NCI-H2107 treated with DMSO at 0.1 percent for 48 hours (cell line): ENCODE results near the gene FXYD2.
"Not testable (repeated sequence)": the region's sequence is repeated elsewhere in the genome, so short reads cannot be mapped to it uniquely, and the experiment has no call there.

ENCODE experiments used
- DNase-seq: peaks from one replicate; lab custom pipeline; 2025; ENCODE audit not compliant: unreplicated experiment; lab: John Stamatoyannopoulos, UW

The FXYD2 gene

GRCh38 chr11:117822074-117823033, 2.2 kb downstream of the FXYD2 start:
- DNase-seq: no peak

DNA sequence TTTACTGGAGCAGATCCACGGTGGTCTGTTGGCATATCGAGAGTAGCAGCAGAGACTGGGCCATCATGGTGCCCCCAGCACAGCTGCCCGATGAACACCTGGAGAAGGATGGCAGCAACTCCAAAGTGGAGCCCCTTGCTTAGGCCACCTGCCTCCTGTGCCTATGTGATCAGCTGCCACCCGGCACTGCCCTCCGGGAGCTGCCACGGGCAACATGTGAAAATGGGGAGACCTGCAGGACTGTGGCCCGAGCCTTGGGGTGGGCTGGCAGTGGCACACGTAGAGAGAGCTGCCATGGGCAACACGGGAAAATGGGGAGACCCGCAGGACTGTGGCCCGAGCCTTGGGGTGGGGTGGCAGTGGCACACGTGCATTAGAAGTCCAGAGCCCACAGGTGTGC, 3.1 kb downstream of the FXYD2 start:
- DNase-seq: no peak

DNA sequence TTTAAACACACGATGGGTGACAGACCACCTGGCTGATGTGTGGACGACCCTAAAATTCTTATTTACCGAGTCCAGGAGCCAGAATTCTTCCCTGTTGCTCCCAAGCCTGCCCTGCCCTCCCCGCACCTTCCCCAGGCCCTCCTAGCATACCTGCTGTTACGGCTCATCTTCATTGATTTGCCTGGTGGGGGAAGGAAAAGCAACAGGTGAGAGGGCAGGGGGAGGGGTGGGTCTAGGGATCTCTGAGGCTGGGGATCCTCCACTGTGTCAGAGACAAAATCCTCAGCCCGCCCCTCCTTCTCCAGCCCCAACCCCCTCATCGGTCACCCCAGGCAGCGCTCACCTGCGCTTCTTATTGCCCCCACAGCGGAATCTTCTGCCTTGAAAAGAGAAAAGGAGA, 4.0 kb downstream of the FXYD2 start:
- DNase-seq: no peak

DNA sequence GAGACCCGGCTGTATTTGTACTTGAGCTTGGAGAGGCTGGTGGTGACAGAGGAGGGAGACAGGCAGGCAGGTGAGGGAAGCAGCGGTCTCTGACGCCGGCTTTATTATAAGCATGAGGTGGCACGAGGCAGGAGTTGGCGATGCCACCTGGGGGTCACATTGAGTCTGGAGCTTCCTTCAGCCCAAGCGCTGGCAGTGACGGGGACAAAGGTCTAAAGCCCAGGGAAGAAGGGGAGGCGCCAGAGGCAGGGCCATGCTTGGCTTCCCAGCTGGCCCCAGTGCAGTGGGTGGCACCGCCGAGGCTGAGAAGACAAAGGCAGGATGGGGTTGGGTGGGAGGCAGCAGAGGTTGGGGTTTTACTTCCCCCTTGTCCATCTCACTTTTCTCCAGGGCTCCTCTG, 4.5 kb downstream of the FXYD2 start:
- DNase-seq: peak; percentile 69

GRCh38 chr11:117819096-117820040, 5.2 kb downstream of the FXYD2 start:
- peak; percentile 70 for DNase-seq

DNA sequence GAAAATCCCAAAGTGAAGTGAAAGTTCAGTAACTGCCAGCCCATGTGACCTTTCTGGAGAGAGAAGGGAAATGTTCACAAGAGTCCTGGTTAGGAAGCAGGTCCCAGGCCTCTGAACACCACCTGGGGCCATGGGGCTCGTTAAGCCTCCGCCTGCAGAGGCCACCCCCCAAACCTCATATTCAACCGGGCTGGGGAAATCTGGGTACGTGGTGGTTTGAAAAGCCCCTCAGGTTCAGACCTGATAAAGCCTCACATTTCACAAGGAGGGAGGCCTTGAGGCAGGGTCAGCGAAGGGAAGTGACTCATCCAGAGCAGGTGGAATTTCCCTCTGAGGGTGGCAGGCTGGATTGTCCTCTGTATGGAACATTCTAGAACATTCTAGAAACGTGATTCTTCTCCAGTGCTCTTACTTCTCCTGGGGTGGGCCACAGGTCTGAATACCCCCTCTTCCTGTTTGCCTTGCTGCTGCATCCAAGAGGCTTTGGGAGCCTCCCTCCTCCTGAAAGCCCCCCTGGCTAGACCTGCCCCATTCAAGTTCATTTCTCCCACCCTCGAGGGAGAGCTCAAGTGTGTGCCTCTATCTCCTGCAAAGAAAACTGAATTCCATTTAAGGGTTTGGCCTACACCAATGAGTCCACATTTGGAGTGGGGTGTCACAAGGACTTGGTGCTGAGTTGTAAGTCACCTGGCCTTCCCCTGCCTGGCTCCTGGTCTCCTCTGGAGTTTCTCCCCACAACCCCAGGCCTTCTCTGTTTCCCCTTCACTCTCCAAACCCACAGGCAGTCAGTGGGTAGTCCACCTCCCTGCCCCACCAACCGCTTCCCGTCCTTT, 6.3 kb downstream of the FXYD2 start:
- no peak for DNase-seq

DNA sequence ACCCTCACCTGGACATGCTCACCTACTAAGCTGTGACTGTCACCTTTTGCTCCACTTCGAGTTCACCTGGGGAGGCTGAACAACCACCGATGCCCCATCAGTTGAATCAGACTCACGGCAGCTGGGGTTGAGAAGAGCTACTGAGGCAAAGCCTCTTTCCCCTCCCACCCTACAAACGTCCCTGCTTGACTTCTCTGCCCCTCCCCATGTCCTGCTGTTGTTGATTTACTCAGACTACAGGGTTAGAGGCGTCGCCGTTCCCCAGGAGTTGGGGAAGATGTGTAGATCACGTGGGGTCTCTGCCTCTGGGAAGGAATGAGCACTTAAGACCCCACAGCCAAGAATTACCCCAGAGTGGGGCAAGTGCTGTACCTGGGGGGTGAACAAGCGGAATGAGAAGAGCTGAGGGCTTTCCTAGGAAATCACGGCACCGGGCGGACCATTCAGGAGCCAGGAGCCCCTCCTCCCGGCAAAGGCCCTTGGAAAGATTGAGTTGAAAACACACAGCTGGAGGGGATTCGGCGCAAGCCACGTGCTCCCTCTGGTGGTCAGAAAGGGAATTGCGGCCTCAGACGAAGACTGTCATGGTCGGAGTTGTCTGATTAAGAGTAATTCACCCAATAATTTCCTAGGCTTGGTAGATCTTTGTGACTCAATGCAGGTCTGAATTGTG, 7.0 kb downstream of the FXYD2 start:
- peak; percentile 66 for DNase-seq

DNA sequence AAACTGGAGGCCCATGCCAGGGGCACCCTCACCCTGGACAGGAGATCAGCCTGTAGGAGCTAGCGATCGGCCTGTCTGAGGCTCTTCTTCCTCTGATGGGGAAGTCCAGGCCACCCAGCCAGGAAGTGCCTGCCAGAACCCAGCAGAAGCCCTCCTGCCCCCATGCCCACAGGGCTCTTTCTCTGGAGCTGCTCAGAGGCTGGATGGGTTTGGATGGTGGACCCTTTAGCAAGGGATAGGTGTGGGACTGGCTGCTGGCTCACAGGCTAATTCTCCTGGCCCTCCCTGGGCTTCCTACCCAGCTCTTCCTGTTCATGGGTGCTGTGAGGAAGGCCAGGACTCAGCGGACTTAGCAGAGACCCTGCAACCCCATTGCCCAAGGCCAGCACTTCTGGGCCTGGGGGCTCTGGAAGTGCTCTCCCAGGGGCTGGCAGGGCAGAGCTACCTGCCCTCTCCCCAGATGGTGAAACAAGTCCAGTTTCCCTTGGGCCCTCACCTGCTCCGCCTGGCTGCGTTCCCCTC, 7.6 kb downstream of the FXYD2 start:
- DNase-seq: no peak

DNA sequence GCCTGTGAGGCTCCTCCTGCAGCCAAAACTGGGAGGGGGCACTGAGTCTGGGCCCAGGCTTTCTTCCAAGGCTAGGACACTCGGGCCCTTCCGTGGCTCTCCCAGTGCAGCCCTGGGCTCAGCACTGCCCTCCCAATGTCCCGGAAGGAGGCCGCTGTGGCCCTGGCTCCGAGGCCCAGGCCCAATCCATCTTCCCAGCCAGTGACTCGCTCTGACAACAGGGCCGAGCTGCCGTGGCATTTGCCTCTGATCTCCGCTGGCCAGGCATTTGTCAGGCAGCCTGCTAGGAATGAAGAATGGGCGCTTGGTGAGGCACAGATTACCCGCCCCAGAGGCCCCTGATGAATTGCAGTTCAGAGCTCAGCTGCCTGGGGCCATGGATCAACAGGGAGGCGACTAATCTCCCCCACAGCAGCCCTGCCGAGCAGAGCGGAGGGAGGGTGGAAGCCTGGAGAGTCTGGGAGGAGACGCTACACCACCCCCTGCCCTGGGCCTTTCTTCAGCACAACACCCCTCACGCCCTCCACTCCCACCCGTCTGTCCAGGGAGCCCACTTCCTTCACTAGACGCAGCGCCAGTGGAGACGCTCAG, 8.3 kb downstream of the FXYD2 start:
- no peak for DNase-seq

GRCh38 chr11:117815262-117815803, 9.2 kb downstream of the FXYD2 start:
- no peak for DNase-seq

GRCh38 chr11:117814766-117815261, 9.7 kb downstream of the FXYD2 start:
- peak; percentile 88 for DNase-seq

DNA sequence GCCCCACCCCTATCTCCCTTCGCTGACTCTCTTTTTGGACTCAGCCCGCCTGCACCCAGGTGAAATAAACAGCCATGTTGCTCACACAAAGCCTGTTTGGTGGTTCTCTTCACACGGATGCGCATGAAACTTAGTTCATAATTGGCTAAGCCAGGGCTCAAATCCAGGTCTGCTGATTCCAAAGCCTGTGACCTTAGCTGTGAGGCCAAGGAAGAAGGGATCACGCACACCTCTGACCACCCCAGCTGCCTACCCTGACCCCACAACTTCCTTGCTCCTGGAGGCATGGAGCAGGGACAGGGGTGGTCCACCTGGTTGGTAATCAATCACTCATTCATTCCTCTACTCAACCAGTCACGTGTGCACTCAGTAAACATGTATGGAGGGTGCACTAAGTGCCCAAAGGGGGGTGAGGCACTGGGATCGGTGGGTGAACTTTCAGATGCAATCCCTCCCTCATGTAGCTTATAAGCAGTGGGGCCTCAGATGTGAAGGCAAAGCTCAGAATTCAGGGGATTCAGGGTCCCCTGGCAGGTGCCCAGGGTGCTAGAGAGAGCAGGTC, 10.3 kb downstream of the FXYD2 start:
- DNase-seq: no peak

DNA sequence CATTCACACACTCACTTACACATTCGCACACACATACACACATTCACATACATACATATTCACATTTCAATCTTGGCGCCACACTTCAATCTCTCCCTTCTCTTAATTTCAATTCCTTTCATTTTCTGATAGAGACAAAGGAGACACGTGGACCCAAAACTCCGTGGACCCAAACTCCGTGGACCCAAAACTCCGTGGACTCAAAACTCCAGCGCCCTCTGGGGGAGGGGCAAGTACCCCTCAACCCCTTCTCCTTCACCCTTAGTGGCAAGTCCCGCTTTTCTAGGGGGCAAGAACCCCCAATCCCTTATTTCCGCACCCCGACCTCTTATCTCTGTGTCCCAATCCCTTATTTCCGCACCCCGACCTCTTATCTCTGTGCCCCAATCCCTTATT, 14.5 kb downstream of the FXYD2 start:
- not testable (repeated sequence) for DNase-seq

DNA sequence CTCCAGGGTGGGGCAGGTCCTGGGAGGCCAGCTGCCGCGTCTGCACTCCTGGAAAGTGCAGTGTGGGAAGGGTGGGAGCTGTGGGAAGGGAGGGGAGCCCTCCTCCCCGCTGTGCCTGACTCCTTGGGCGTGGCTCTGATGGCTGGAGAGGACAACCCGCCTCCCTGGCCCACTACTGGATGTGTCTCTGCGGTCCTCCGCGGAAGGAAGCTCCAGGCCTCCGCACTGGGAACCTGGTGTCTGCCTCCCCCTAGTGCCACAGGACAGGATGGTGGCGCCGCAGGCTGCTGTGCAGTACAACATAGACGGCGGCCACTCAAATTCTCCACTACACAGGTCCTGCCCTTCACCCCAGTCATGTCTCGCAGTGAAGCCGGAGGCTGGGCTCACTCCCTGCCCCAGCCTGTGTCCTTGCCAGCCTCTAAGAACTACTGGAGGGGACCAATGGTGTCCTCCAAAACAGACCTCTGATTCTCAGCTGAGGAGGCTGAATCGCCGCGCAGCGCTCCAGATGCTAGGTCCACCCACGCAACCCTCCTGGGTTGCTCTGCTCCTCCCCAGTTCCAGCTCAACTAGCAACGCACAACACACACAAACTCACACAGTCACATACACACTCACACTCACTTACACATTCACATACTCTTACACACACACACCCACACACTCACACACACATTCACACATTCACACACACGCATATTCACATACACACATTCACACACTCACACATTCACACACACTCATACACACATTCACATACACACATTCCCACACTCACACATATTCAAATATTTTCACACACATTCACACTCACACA, 15.1 kb downstream of the FXYD2 start:
- DNase-seq: peak; percentile 58

GRCh38 chr11:117808784-117809183, 15.8 kb downstream of the FXYD2 start:
- DNase-seq: no peak

DNA sequence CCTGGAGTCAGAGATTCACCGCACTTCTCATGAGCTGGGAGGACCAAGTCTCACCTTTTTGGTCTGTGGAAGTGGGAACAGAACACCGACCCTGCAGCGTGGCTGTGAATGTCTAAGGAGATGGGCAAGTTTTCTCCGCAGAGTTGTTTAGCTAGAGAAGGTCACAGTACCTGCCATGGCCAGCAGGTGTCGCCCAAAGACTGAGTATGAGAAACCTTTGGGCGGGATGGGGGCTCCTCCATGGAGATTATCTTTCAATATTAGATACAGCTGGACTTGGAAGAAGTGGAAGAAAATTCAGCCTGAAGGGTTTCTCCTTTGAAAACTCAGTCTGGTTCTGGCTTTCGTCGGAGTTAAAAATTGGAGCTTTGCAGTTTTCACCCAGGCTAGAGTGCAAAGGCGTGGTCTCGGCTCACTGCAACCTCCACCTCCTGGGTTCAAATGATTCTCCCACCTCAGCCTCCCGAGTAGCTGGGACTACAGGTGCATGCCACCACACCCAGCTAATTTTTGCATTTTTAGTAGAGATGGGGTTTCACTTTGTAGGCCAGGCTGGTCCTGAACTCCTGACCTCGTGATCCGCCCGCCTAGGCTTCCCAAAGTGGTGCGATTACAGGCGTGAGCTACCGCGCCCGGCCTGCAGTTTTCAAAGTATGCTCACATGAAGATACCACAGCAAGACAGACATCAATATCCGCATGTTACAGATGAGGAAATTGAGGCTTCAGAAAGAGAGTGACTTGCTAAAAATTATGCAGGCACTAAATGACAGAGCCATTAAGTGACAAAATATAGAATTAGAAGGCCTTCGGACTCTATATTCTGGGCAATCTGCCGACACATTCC, 16.8 kb downstream of the FXYD2 start:
- peak; percentile 32 for DNase-seq

GRCh38 chr11:117806846-117807245, 17.7 kb downstream of the FXYD2 start:
- no peak for DNase-seq
